ENCODE data around the gene TPTE. TPM values are rescaled to one million over a fixed set of nuclear protein-coding genes. Genes with fewer than 3 reads are reported as not detected.
"Not testable (repeated sequence)": the region's sequence is repeated elsewhere in the genome, so short reads cannot be mapped to it uniquely, and the experiment has no call there.

The TPTE gene
- total RNA-seq, 1 experiment from 2014 or later: not detected

DNA sequence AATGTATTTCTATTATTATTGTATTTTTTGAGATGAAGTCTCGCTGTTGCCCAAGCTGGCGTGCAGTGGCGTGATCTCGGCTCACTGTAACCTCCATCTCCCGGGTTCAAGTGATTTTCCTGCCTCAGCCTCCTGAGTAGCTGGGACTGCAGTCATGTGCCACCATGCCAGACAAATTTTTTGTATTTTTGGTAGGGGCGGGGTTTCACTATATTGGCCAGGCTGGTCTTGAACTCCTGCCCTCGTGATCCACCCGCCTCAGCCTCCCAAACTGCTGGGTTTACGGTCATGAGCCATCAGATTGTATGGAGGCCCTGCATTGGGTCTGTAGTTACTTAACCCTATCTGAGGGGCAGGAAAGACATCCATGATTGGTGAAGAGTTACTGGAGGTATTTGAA, 23.0 kb downstream of the TPTE start:
- intact Hi-C loops (cut with micrococcal nuclease); H3K79me2 ChIP-seq (ENCODE audit: insufficient read depth, low read length); H3K4me1 ChIP-seq (ENCODE audit: control insufficient read depth in 1 of 2, insufficient read depth in 2 of 2, low read length in 2 of 2); H3K36me3 ChIP-seq (ENCODE audit: control insufficient read depth in 1 of 2, insufficient read depth in 2 of 2, low read length in 2 of 2); H3K9ac ChIP-seq (ENCODE audit: low read length); H2AFZ ChIP-seq (ENCODE audit: low read depth, low read length, poor library complexity, severe bottlenecking); RAD21 ChIA-PET (ENCODE audit: low non-redundant PET in 1 of 2, low total read pairs in 2 of 2, uncharacterized antibody in 2 of 2, unreplicated experiment in 2 of 2); H4K20me1 ChIP-seq (ENCODE audit: insufficient read depth); H3K4me3 ChIP-seq (replicated peaks in 1 of 2; ENCODE audit: low read depth in 1 of 2, low read length in 2 of 2); POLR2A ChIA-PET; H3K27me3 ChIP-seq (ENCODE audit: insufficient read depth, low read length); ATAC-seq; CTCF ChIA-PET; BruUV-seq (replicated peaks); DNase-seq (ENCODE audit: low read depth, low spot score); H3K27ac ChIP-seq (ENCODE audit: low read depth, low read length); H3K9me2 ChIP-seq (ENCODE audit: insufficient read depth); H3K4me2 ChIP-seq (ENCODE audit: low read length): not testable (repeated sequence)
- H3K9me3 ChIP-seq (ENCODE audit: control insufficient read depth in 1 of 2, insufficient read depth in 1 of 2, low read depth in 1 of 2, low read length in 2 of 2): peaks cover 52 to 54% of the 10 kb centered on the region in 2 experiments; a peak in 3 of 4 replicates

- H3K27me3 ChIP-seq (ENCODE audit: insufficient read depth, low read length); ATAC-seq; H3K4me2 ChIP-seq (ENCODE audit: low read length); H3K4me1 ChIP-seq (ENCODE audit: control insufficient read depth in 1 of 2, insufficient read depth in 2 of 2, low read length in 2 of 2); H4K20me1 ChIP-seq (ENCODE audit: insufficient read depth); H3K9me2 ChIP-seq (ENCODE audit: insufficient read depth); CTCF ChIA-PET; H3K9ac ChIP-seq (ENCODE audit: low read length); RAD21 ChIA-PET (ENCODE audit: low non-redundant PET in 1 of 2, low total read pairs in 2 of 2, uncharacterized antibody in 2 of 2, unreplicated experiment in 2 of 2); POLR2A ChIA-PET; H3K36me3 ChIP-seq (ENCODE audit: control insufficient read depth in 1 of 2, insufficient read depth in 2 of 2, low read length in 2 of 2); DNase-seq (ENCODE audit: low read depth, low spot score); H2AFZ ChIP-seq (ENCODE audit: low read depth, low read length, poor library complexity, severe bottlenecking); BruUV-seq (replicated peaks); H3K27ac ChIP-seq (ENCODE audit: low read depth, low read length); H3K4me3 ChIP-seq (replicated peaks in 1 of 2; ENCODE audit: low read depth in 1 of 2, low read length in 2 of 2); H3K79me2 ChIP-seq (ENCODE audit: insufficient read depth, low read length): not testable (repeated sequence)
- H3K9me3 ChIP-seq (ENCODE audit: control insufficient read depth in 1 of 2, insufficient read depth in 1 of 2, low read depth in 1 of 2, low read length in 2 of 2): peaks cover 31 to 36% of the 10 kb centered on the region in 2 experiments; a peak in 2 of 4 replicates
- intact Hi-C loops (cut with micrococcal nuclease): loop anchor here (5.0 kb wide), 1 partner anchor 39 kb away; no protein-coding TSS in a partner anchor
Measured at GRCh38 chr21:10547868-10548267, 26.5 kb downstream of the TPTE start.

GRCh38 chr21:10548331-10548954, 27.1 kb downstream of the TPTE start:
- H3K4me3 ChIP-seq (replicated peaks in 1 of 2; ENCODE audit: low read depth in 1 of 2, low read length in 2 of 2); DNase-seq (ENCODE audit: low read depth, low spot score); H3K9me2 ChIP-seq (ENCODE audit: insufficient read depth); H3K9ac ChIP-seq (ENCODE audit: low read length); RAD21 ChIA-PET (ENCODE audit: low non-redundant PET in 1 of 2, low total read pairs in 2 of 2, uncharacterized antibody in 2 of 2, unreplicated experiment in 2 of 2); H3K27me3 ChIP-seq (ENCODE audit: insufficient read depth, low read length); BruUV-seq (replicated peaks); ATAC-seq; H3K27ac ChIP-seq (ENCODE audit: low read depth, low read length); H3K4me2 ChIP-seq (ENCODE audit: low read length); H3K4me1 ChIP-seq (ENCODE audit: control insufficient read depth in 1 of 2, insufficient read depth in 2 of 2, low read length in 2 of 2); H4K20me1 ChIP-seq (ENCODE audit: insufficient read depth); H3K36me3 ChIP-seq (ENCODE audit: control insufficient read depth in 1 of 2, insufficient read depth in 2 of 2, low read length in 2 of 2); H2AFZ ChIP-seq (ENCODE audit: low read depth, low read length, poor library complexity, severe bottlenecking); CTCF ChIA-PET; H3K79me2 ChIP-seq (ENCODE audit: insufficient read depth, low read length); POLR2A ChIA-PET: not testable (repeated sequence)
- H3K9me3 ChIP-seq (ENCODE audit: control insufficient read depth in 1 of 2, insufficient read depth in 1 of 2, low read depth in 1 of 2, low read length in 2 of 2): peaks cover 31 to 36% of the 10 kb centered on the region in 2 experiments; a peak in 2 of 4 replicates
- intact Hi-C loops (cut with micrococcal nuclease): loop anchor here (5.0 kb wide), 1 partner anchor 39 kb away; no protein-coding TSS in a partner anchor

DNA sequence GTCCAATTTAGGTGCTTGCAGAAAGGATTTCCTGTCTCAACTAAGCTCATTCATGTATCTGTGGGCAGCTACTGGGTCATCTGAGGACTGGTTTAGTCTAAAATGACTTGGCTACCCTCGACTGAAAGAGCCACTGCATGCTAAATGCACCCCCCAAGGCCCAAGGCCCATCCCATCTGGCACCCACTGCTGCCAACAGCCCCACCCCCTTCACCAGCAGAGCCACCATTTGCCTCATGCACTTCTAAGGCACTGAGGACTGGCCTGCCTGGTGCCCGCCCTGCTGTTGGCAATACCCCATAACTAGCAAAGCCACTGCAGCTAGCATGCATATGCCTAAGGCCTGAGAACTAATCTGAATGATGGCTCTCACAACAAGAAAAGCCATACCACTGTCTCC, 49.4 kb downstream of the TPTE start:
- H3K27ac ChIP-seq (ENCODE audit: low read depth, low read length); POLR2A ChIA-PET; RAD21 ChIA-PET (ENCODE audit: low non-redundant PET in 1 of 2, low total read pairs in 2 of 2, uncharacterized antibody in 2 of 2, unreplicated experiment in 2 of 2); H3K9me2 ChIP-seq (ENCODE audit: insufficient read depth); H3K9ac ChIP-seq (ENCODE audit: low read length); H2AFZ ChIP-seq (ENCODE audit: low read depth, low read length, poor library complexity, severe bottlenecking); CTCF ChIA-PET; intact Hi-C loops (cut with micrococcal nuclease); DNase-seq (ENCODE audit: low read depth, low spot score); H3K36me3 ChIP-seq (ENCODE audit: control insufficient read depth in 1 of 2, insufficient read depth in 2 of 2, low read length in 2 of 2); BruUV-seq (replicated peaks); H3K79me2 ChIP-seq (ENCODE audit: insufficient read depth, low read length); H4K20me1 ChIP-seq (ENCODE audit: insufficient read depth); H3K4me3 ChIP-seq (replicated peaks in 1 of 2; ENCODE audit: low read depth in 1 of 2, low read length in 2 of 2); H3K27me3 ChIP-seq (ENCODE audit: insufficient read depth, low read length); H3K4me1 ChIP-seq (ENCODE audit: control insufficient read depth in 1 of 2, insufficient read depth in 2 of 2, low read length in 2 of 2); ATAC-seq; H3K4me2 ChIP-seq (ENCODE audit: low read length): not testable (repeated sequence)
- H3K9me3 ChIP-seq (ENCODE audit: control insufficient read depth in 1 of 2, insufficient read depth in 1 of 2, low read depth in 1 of 2, low read length in 2 of 2): peaks cover 39 to 44% of the 10 kb centered on the region in 2 experiments; a peak in 2 of 4 replicates
